GM19240 (cell line): ENCODE data around the gene TECTB.

Source experiments
- DNase-seq: peaks from one replicate; pipeline ENCODE4 v3.0.0; 2011; ENCODE audit warnings: low spot score; ENCODE audit not compliant: insufficient read length

TECTB gene

DNA sequence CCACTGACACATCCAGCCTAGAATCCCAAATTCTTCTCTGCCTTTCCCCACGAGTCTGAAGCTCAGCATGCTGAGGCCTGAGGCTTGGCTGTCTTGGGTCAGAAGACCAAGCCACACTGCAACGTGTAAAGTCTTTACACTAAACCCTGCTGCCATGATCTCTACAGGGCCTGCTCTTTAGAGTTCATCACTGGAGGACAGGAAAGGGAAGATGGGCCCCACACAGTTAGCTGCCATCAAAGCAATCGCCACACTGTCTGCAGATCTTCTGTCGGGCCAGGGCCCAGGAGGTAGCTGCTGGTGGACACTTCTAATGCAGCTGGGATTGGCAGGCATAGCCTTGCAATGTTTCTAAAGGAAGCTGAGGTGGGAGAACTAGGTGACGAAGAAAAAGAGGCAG, 8.4 kb upstream of the TECTB start:
- DNase-seq: no peak

GRCh38 chr10:112275512-112276245, 7.5 kb upstream of the TECTB start:
- no peak for DNase-seq

DNA sequence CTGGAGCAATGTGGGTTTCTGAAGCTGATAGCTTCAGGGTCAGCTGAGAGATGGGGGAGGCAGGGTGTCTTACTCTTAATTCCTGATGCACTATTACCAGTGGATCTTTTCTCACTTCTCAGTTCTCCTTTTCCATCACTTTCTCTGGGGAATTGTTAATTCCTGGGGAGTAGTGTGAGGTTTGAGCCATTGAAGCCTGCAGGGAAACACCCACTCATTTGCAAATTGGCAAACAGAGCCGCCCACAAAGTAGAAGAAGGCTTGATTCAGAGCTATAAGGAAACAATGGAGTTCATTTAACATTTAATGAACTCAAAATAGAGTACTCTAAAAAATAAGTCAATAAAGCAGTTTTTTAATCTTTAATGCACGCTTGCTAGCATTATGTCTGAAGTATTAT, 4.3 kb upstream of the TECTB start:
- DNase-seq: no peak

- DNase-seq: no peak
Observed at GRCh38 chr10:112279433-112279832, 3.8 kb upstream of the TECTB start.

GRCh38 chr10:112280205-112280921, 2.8 kb upstream of the TECTB start:
- DNase-seq: no peak

- DNase-seq: no peak
Observed at GRCh38 chr10:112282086-112282485, 1.1 kb upstream of the TECTB start.

- no peak for DNase-seq
Observed at GRCh38 chr10:112286837-112287818, 3.9 kb downstream of the TECTB start.

- no peak for DNase-seq
Observed at GRCh38 chr10:112287844-112288243, 4.6 kb downstream of the TECTB start.

DNA sequence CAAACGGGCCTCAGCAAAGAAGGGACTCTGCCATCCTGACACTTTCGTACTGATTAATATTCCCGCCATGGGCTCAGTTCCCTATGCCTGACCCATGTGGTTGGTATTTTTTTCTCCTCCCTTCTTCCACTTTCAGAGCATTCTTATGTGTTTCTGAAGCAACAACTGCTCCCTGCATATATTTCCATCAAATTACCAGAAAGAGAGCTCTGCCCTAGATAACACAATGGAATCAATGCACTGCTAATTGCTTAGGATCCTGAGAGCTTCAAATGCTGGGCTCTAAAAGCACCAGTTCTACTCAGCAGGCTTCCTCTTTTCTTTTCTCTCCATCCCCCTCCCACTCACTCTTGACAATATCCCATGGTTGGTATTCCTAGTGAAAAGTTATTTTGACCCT, 5.3 kb downstream of the TECTB start:
- DNase-seq: no peak

DNA sequence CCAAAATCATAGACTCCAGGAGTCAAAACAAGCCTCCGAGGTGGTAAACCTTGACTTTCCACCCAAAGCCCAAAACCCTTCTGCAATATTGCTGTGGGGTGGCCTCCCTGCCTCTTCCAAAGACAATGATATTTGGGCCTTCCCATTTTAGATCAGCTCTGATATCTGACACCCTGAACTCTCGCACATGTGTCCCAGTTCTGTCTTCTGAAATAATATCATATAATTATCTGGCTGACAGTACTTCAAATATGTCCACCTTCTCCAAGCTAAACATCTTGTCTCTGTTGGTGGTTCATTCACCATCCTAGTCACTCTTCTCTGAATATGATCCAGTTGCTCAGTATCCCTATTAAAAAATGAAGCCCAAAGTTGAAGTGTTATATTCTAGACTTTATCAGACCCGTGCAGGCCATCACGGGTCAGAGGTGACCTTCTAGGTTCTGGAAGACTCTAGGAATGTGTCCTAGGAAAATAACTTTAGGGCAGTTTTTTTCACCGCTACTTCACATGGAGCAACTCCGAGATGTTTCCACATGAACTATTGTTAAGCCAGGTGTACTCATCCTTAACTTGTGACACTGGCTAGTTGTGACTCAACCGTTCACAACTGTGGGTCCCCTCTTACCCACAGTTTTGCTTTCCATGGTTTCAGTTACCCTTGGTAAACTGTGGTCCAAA, 6.3 kb downstream of the TECTB start:
- DNase-seq: no peak

- DNase-seq: no peak
Observed at GRCh38 chr10:112290054-112290373, 6.8 kb downstream of the TECTB start.

- DNase-seq: no peak
Observed at GRCh38 chr10:112294169-112294568, 11.0 kb downstream of the TECTB start.

- no peak for DNase-seq
Observed at GRCh38 chr10:112295853-112296830, 12.9 kb downstream of the TECTB start.

GRCh38 chr10:112296908-112297331, 13.7 kb downstream of the TECTB start:
- no peak for DNase-seq

DNA sequence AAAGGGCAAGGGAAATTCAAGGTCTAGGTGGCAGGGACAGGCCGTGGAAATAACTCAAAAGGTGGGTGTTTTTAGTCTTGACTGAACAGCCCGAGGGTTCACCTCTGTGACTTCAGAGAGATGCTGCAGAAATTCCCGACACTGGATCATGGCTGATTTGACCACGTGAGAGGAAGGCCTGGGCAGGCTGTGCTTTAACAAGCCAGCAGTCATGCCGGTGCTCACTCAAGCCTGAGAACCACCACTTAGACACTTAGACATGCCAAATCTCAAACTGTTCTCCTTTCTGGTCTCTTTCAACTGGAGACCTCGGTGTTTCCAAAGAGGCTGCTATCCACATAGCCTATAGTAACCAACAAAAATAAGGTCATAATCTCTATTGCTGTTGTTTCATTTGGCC, 15.4 kb downstream of the TECTB start:
- DNase-seq: no peak

DNA sequence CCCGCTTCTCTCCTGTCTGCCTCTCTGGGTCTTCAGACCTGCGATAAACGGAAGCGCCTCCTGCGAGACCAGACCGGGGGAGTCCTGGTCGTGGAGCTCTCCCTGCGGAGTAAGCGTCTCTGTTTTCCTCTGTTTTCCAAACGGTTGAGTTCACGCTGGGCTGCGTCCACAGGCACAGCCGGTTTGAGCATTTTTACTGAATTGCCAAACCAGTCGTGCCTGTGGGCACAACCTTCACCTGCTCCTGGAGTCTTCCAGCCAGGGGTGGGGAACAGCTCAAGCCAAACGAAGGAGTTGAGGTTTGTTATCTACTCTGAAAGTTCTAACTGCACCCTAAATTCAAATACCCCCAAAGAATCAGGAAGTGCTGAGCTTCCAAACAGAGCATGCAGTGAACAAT, 16.3 kb downstream of the TECTB start:
- no peak for DNase-seq

DNA sequence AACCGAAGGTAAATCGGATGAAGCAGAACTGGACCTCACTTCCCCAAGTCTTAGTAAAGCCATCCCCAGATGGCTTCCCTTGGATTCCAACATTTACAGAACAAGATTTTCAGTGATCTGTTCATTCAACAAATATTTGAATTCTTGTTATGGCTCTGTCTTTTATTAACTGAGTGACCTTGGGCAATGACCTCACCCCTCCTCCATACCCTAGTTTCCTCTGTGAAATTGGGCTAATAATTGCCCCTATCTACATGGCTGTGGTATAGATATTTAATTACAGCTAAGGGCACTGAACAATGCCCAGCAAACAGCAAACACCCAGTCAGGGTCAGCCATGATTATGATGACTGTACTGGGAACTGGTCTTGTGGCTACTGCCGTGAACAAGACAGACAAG, 19.1 kb downstream of the TECTB start:
- DNase-seq: no peak

- DNase-seq: no peak
Observed at GRCh38 chr10:112303528-112303927, 20.3 kb downstream of the TECTB start.

DNA sequence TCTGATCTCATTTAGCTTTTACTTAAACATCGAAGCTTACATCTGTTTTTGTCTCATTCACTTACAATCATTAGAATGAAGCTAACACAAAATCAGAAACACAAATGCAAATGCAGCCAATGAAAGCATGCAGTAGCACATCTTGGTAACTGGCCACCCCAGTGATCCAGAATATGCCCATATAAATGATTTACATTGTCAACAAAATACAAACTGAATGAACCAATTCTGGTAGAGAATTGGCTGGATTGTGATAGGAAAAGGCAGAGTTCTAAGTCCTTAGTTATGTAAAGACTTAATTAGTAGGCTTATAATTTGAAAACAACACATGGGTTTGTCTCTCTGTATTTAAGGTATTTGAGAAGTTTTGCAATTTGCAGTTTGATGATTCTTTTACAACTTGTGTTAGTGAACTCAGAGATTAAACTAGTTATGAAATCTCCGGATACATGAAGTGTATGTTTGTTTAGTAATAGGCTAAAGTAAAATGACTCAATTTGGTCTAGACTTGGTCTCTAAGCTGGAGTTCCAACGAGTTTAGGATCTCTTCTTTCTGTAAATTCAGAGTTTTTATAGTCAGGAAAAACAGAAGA, 21.2 kb downstream of the TECTB start:
- no peak for DNase-seq
